ENCODE results near the gene CTSO.

CTSO gene

DNA sequence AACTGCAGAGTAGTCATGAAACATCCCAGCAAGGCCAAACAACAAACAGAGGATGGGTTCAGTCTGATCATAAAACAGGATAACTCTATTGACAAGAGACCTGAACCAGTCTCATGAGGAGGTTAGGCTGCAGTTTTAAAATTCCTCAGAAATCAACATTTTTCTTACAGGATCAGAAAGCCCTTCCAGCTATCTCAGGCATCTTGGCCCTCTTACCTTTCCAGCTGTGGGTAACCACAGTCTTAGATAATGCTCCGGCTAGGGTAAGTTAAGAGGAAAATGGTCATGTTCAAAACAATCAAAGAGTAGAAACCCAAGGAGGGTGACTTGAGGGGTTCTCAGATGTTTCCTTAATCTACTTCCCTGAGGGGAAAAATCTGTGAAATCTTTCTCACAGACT is 5.1 kb downstream of the CTSO start:
- no peak overlapping the region for H3K23ac ChIP-seq (ENCODE audit: low read length in 2 of 2)
- H3K27me3 ChIP-seq (ENCODE audit: control insufficient read depth in 1 of 2, insufficient read depth in 1 of 2, low read length in 2 of 2): no peaks in the 10 kb centered on the region
- H4K8ac ChIP-seq (ENCODE audit: low read length): no peak overlapping the region
- 29% methylated on average over 1 of the region's 1 CpG for WGBS
- H3K14ac ChIP-seq (ENCODE audit: low read length in 2 of 2): no peak overlapping the region
- no peak overlapping the region for H2BK5ac ChIP-seq (ENCODE audit: low read depth, low read length, poor library complexity, severe bottlenecking)
- H3K4me3 ChIP-seq (ENCODE audit: insufficient read depth in 1 of 2, low read depth in 1 of 2, low read length in 2 of 2): no peak overlapping the region
- H3K27ac ChIP-seq (ENCODE audit: low read length, poor library complexity, severe bottlenecking): no peak overlapping the region
- H2AK5ac ChIP-seq (ENCODE audit: low read length, severe bottlenecking): no peak overlapping the region
- no peaks in the 10 kb centered on the region for H3K9me3 ChIP-seq (ENCODE audit: control insufficient read depth, low read length)
- no peak overlapping the region for H3K9ac ChIP-seq (ENCODE audit: low read length)
- H2BK120ac ChIP-seq (ENCODE audit: low read depth, low read length): no peak overlapping the region
- no peak overlapping the region for H2AFZ ChIP-seq (ENCODE audit: low read depth, low read length)
- H2BK15ac ChIP-seq (ENCODE audit: low read depth, poor library complexity, severe bottlenecking): no peak overlapping the region
- no peak overlapping the region for H2BK12ac ChIP-seq (ENCODE audit: low read length in 2 of 2)
- no peak overlapping the region for H3K4me2 ChIP-seq (ENCODE audit: low read length, poor library complexity, severe bottlenecking)
- H4K91ac ChIP-seq (ENCODE audit: low read length): no peak overlapping the region
- H3K18ac ChIP-seq (ENCODE audit: low read depth in 1 of 2, low read length in 2 of 2): no peak overlapping the region
- no peaks in the 10 kb centered on the region for H3K79me1 ChIP-seq (replicated peaks; ENCODE audit: low read length, poor library complexity, severe bottlenecking)
- no peaks in the 10 kb centered on the region for H3K36me3 ChIP-seq (ENCODE audit: control insufficient read depth in 1 of 2, insufficient read depth in 2 of 2, low read depth in 1 of 2, low read length in 2 of 2)
- H3K4ac ChIP-seq (ENCODE audit: low read depth in 1 of 2, low read length in 2 of 2): no peak overlapping the region
- H3K4me1 ChIP-seq (ENCODE audit: control insufficient read depth, insufficient read depth, low read depth, low read length): peaks cover 1% of the 10 kb centered on the region
- no peak for DNase-seq

DNA sequence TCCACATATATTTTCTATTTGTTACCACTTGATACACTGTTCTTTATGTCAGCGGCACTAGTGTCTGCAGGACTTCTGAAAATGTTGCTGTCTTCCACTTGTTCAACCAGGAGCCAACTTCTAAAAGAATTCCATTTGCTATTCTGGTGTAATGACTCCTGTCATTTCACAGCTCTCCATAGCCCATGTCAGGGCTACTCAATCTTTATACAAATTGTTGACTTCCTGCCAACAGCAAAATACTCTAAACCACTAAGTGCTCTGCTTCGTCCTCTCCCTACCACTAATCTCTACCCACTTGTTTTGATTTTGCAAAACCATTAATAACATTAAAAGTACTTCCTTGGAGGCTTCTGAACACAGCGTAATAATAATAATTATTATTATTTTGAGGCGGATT is 7.2 kb downstream of the CTSO start:
- Histone ChIP-seq H3K18ac (ENCODE audit: low read depth in 1 of 2, low read length in 2 of 2) (no peak overlapping the region), H4K91ac (ENCODE audit: low read length) (no peak overlapping the region)

DNA sequence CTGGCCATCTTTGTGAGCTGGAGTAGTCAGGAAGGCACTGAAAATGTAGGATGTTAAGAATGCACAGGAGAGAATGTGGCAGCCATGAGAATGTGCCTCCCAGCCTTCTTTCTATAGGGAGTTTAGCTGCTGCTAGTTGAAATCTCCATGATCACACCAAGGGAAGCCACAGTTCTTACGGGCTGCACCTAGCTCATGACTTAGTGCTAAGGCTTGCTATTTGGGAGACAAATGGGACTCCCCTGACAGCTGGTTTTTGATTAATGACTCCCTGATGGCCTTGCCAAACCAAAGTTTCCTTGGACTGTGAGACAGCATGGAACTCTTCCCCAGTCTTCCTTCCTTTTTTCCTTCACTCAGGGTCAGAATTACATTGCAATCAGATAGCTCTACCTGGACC is 9.2 kb downstream of the CTSO start:
- Histone ChIP-seq H3K14ac (ENCODE audit: low read length in 2 of 2) (no peak overlapping the region), H3K9ac (ENCODE audit: low read length) (no peak overlapping the region), H2AFZ (ENCODE audit: low read depth, low read length) (no peak overlapping the region), H3K4ac (ENCODE audit: low read depth in 1 of 2, low read length in 2 of 2) (no peak overlapping the region), H3K27ac (ENCODE audit: low read length, poor library complexity, severe bottlenecking) (no peak overlapping the region), H3K4me2 (ENCODE audit: low read length, poor library complexity, severe bottlenecking) (no peak overlapping the region), H3K4me1 (ENCODE audit: control insufficient read depth, insufficient read depth, low read depth, low read length) (no peaks in the 10 kb centered on the region), H4K8ac (ENCODE audit: low read length) (no peak overlapping the region), H2BK12ac (ENCODE audit: low read length in 2 of 2) (peak overlapping the region in 1 of 2 experiments; percentile 86), H3K18ac (ENCODE audit: low read depth in 1 of 2, low read length in 2 of 2) (peak overlapping the region; percentile 9 to 54), H2BK120ac (ENCODE audit: low read depth, low read length) (no peak overlapping the region), H2BK15ac (ENCODE audit: low read depth, poor library complexity, severe bottlenecking) (no peak overlapping the region), H3K36me3 (ENCODE audit: control insufficient read depth in 1 of 2, insufficient read depth in 2 of 2, low read depth in 1 of 2, low read length in 2 of 2) (peaks cover 0 to 21% of the 10 kb centered on the region in 2 experiments), H3K27me3 (ENCODE audit: control insufficient read depth in 1 of 2, insufficient read depth in 1 of 2, low read length in 2 of 2) (no peaks in the 10 kb centered on the region), H3K79me1 (replicated peaks; ENCODE audit: low read length, poor library complexity, severe bottlenecking) (no peaks in the 10 kb centered on the region), H3K4me3 (ENCODE audit: insufficient read depth in 1 of 2, low read depth in 1 of 2, low read length in 2 of 2) (no peak overlapping the region), H3K9me3 (ENCODE audit: control insufficient read depth, low read length) (no peaks in the 10 kb centered on the region), H2BK5ac (ENCODE audit: low read depth, low read length, poor library complexity, severe bottlenecking) (no peak overlapping the region), H2AK5ac (ENCODE audit: low read length, severe bottlenecking) (no peak overlapping the region), H4K91ac (ENCODE audit: low read length) (no peak overlapping the region), H3K23ac (ENCODE audit: low read length in 2 of 2) (no peak overlapping the region)
- DNase-seq: peak; percentile 16
- WGBS: 74% methylated on average over 1 of the region's 1 CpG

More for the DNA sequence above, 7.2 kb downstream of the CTSO start:
- Histone ChIP-seq H3K79me1 (replicated peaks; ENCODE audit: low read length, poor library complexity, severe bottlenecking) (no peaks in the 10 kb centered on the region), H2BK12ac (ENCODE audit: low read length in 2 of 2) (no peak overlapping the region), H3K23ac (ENCODE audit: low read length in 2 of 2) (no peak overlapping the region), H2BK120ac (ENCODE audit: low read depth, low read length) (no peak overlapping the region), H2BK15ac (ENCODE audit: low read depth, poor library complexity, severe bottlenecking) (no peak overlapping the region), H3K4me3 (ENCODE audit: insufficient read depth in 1 of 2, low read depth in 1 of 2, low read length in 2 of 2) (no peak overlapping the region), H2AK5ac (ENCODE audit: low read length, severe bottlenecking) (no peak overlapping the region), H2BK5ac (ENCODE audit: low read depth, low read length, poor library complexity, severe bottlenecking) (no peak overlapping the region), H3K9me3 (ENCODE audit: control insufficient read depth, low read length) (no peaks in the 10 kb centered on the region), H3K27ac (ENCODE audit: low read length, poor library complexity, severe bottlenecking) (no peak overlapping the region), H3K4me1 (ENCODE audit: control insufficient read depth, insufficient read depth, low read depth, low read length) (peaks cover 1% of the 10 kb centered on the region), H3K9ac (ENCODE audit: low read length) (no peak overlapping the region), H2AFZ (ENCODE audit: low read depth, low read length) (no peak overlapping the region), H3K27me3 (ENCODE audit: control insufficient read depth in 1 of 2, insufficient read depth in 1 of 2, low read length in 2 of 2) (no peaks in the 10 kb centered on the region), H3K4ac (ENCODE audit: low read depth in 1 of 2, low read length in 2 of 2) (no peak overlapping the region), H3K36me3 (ENCODE audit: control insufficient read depth in 1 of 2, insufficient read depth in 2 of 2, low read depth in 1 of 2, low read length in 2 of 2) (peaks cover 0 to 8% of the 10 kb centered on the region in 2 experiments), H4K8ac (ENCODE audit: low read length) (no peak overlapping the region), H3K14ac (ENCODE audit: low read length in 2 of 2) (no peak overlapping the region), H3K4me2 (ENCODE audit: low read length, poor library complexity, severe bottlenecking) (no peak overlapping the region)
- WGBS: 60% methylated on average over 3 of the region's 4 CpGs
- DNase-seq: peak; percentile 69

DNA sequence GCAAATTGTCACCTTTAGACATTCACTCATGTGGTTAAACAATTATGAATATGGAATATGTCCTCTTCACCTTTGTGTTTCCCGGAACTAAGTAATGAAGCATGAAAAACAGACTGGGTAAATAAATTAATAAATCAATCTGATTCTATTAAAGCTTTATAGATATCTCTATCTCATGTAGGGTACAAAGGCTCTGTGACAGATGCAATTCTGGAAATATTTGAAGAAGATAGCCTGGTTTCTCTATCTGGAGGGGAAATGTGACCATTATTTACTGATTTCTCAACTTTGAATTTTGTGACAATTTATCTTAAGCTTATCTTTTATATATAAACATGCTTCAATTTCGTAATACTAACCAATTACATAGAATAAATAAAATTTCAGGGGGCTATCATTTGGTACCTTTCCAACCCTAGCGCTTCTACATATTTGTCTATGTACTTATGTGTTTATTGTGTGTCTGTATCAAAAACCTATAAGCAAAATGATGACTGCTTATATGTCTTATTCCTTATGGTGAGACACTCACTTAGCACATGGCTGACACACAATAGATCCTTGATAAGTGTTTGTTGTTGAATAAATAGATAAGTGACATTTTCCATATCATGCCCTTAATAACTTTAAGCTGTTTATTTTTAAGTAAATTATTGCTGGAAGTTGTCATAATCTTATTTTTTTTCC is 9.9 kb downstream of the CTSO start:
- Histone ChIP-seq H3K36me3 (ENCODE audit: control insufficient read depth in 1 of 2, insufficient read depth in 2 of 2, low read depth in 1 of 2, low read length in 2 of 2) (peaks cover 0 to 26% of the 10 kb centered on the region in 2 experiments), H3K18ac (ENCODE audit: low read depth in 1 of 2, low read length in 2 of 2) (no peak overlapping the region), H2AK5ac (ENCODE audit: low read length, severe bottlenecking) (no peak overlapping the region), H3K4me3 (ENCODE audit: insufficient read depth in 1 of 2, low read depth in 1 of 2, low read length in 2 of 2) (no peak overlapping the region), H3K23ac (ENCODE audit: low read length in 2 of 2) (no peak overlapping the region), H3K4me1 (ENCODE audit: control insufficient read depth, insufficient read depth, low read depth, low read length) (no peaks in the 10 kb centered on the region), H3K79me1 (replicated peaks; ENCODE audit: low read length, poor library complexity, severe bottlenecking) (no peaks in the 10 kb centered on the region), H3K9ac (ENCODE audit: low read length) (no peak overlapping the region), H2BK120ac (ENCODE audit: low read depth, low read length) (no peak overlapping the region), H3K4ac (ENCODE audit: low read depth in 1 of 2, low read length in 2 of 2) (no peak overlapping the region), H3K27me3 (ENCODE audit: control insufficient read depth in 1 of 2, insufficient read depth in 1 of 2, low read length in 2 of 2) (no peaks in the 10 kb centered on the region), H3K14ac (ENCODE audit: low read length in 2 of 2) (no peak overlapping the region), H2AFZ (ENCODE audit: low read depth, low read length) (no peak overlapping the region), H2BK5ac (ENCODE audit: low read depth, low read length, poor library complexity, severe bottlenecking) (no peak overlapping the region), H3K27ac (ENCODE audit: low read length, poor library complexity, severe bottlenecking) (no peak overlapping the region), H3K9me3 (ENCODE audit: control insufficient read depth, low read length) (no peaks in the 10 kb centered on the region), H4K91ac (ENCODE audit: low read length) (no peak overlapping the region), H3K4me2 (ENCODE audit: low read length, poor library complexity, severe bottlenecking) (no peak overlapping the region), H2BK12ac (ENCODE audit: low read length in 2 of 2) (no peak overlapping the region), H4K8ac (ENCODE audit: low read length) (no peak overlapping the region), H2BK15ac (ENCODE audit: low read depth, poor library complexity, severe bottlenecking) (no peak overlapping the region)
- 80% methylated on average over 1 of the region's 3 CpGs for WGBS
- DNase-seq: no peak

All from mesenchymal stem cell (in vitro differentiated cells and primary cell).